Measurements from ENCODE around the gene NNAT. TPM values are rescaled to one million over a fixed set of nuclear protein-coding genes. Genes with fewer than 3 reads are reported as not detected.

NNAT gene
- total RNA-seq, 1 donor from 2014 or later: 65.2 TPM

- H3K4me3 ChIP-seq (ENCODE audit: low read depth, low read length): no peak overlapping the region
- no peak for TF ChIP-seq CTCF (conservative IDR thresholded peaks at IDR 0.05; ENCODE audit: low read depth, low read length)
- no peak for DNase-seq (ENCODE audit: low read depth)
Observed at GRCh38 chr20:37558306-37558705, 37.3 kb downstream of the NNAT start.

- no peak for TF ChIP-seq CTCF (conservative IDR thresholded peaks at IDR 0.05; ENCODE audit: low read depth, low read length)
- no peak overlapping the region for H3K4me3 ChIP-seq (ENCODE audit: low read depth, low read length)
- DNase-seq (ENCODE audit: low read depth): no peak
Observed at GRCh38 chr20:37558779-37559178, 37.7 kb downstream of the NNAT start.

- no peak overlapping the region for H3K4me3 ChIP-seq (ENCODE audit: low read depth, low read length)
- DNase-seq (ENCODE audit: low read depth): no peak
- TF ChIP-seq CTCF (conservative IDR thresholded peaks at IDR 0.05; ENCODE audit: low read depth, low read length): no peak
Observed at GRCh38 chr20:37559312-37560027, 38.4 kb downstream of the NNAT start.

DNA sequence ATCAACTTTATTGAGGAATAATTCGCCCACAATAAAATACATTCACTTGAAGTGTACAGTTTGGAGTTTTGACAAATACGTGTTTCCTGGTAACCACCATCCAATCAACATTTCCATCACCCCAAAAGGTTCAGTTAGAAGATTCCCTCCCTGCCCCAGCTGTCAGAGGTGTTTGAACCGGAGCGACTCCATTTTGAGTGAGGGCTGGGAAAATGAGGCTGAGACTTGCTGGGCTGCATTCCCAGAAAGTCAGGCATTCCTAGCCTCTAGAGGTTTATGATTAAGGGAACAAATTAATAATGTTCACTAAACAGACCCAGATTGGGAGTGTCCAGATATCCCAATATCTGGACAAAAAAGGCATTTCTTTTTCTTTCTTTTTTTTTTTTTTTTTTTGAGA is 39.6 kb downstream of the NNAT start:
- no peak overlapping the region for H3K4me3 ChIP-seq (ENCODE audit: low read depth, low read length)
- TF ChIP-seq CTCF (conservative IDR thresholded peaks at IDR 0.05; ENCODE audit: low read depth, low read length): no peak
- no peak for DNase-seq (ENCODE audit: low read depth)

DNA sequence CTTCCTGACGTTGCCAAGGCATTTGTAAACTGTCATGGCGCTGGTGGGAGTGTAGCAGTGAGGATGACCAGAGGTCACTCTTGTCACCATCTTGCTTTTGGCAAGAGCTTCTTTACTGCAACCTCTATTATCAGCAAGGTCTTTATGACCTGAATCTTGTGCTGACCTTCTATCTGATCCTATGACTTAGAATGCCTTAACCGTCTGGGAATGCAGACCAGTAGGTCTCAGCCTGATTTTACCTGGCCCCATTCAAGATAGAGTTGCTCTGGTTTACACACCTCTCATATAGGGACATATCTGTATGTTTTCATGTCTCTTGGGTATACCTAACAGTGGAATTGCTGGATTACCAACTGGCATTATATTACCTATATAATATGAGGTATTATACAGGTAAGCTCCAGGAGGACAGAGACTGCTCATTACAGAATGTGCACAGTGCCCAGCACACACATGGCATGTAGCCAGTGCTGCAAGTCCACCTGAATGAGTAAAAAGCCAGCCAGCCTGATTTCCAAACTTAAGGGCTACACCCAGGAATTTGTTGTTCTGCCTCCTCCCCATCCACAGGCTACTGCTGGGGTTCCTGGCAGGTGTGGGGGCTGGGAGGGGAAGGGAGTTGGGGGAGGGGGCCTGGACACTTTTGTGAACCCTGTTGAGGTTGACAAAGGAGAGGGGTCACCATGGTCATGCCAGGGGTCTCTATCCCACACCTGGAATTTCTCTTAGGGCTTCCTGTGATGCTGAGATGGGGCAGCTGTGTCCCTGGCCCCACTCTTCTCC is 41.8 kb downstream of the NNAT start:
- DNase-seq (ENCODE audit: low read depth): no peak
- H3K4me3 ChIP-seq (ENCODE audit: low read depth, low read length): no peak overlapping the region
- no peak for TF ChIP-seq CTCF (conservative IDR thresholded peaks at IDR 0.05; ENCODE audit: low read depth, low read length)

- no peak overlapping the region for H3K4me3 ChIP-seq (ENCODE audit: low read depth, low read length)
- DNase-seq (ENCODE audit: low read depth): no peak
- TF ChIP-seq CTCF (conservative IDR thresholded peaks at IDR 0.05; ENCODE audit: low read depth, low read length): no peak
Observed at GRCh38 chr20:37564016-37564387, 43.0 kb downstream of the NNAT start.

Data from epithelial cell of proximal tubule (primary cell).